Muscle of leg (tissue), 11 donors: ENCODE data around the gene PRKN. TPM values are rescaled to one million over a fixed set of nuclear protein-coding genes. Genes with fewer than 3 reads are reported as not detected.
A peak's percentile ranks its signal among the peaks of the same experiment; 100 is the strongest.
"Not testable (repeated sequence)": the region's sequence is repeated elsewhere in the genome, so short reads cannot be mapped to it uniquely, and the experiment has no call there.

Experiments used
- DNase-seq: peaks from one replicate; pipeline ENCODE4 v3.0.0; 2013
- H3K27ac ChIP-seq: one replicate; pipeline ENCODE4 v1.5.1; 2013; ENCODE audit warnings: mild to moderate bottlenecking, low read length, control low read depth
- H3K27me3 ChIP-seq: one replicate; pipeline ENCODE4 v1.6.1; 2013; ENCODE audit warnings: low read length; ENCODE audit not compliant: control insufficient read depth, insufficient read depth
- H3K36me3 ChIP-seq: one replicate; pipeline ENCODE4 v1.6.1; 2013; ENCODE audit warnings: low read length; ENCODE audit not compliant: control insufficient read depth, insufficient read depth
- H3K4me1 ChIP-seq: one replicate; pipeline ENCODE4 v1.6.1; 2013; ENCODE audit warnings: low read length; ENCODE audit not compliant: control insufficient read depth, insufficient read depth
- H3K4me3 ChIP-seq: one replicate; pipeline ENCODE4 v1.5.1; 2013; ENCODE audit warnings: low read length, control low read depth
- H3K9me3 ChIP-seq: replicated peaks from 2 replicates; pipeline ENCODE4 v1.6.1; 2013; ENCODE audit warnings: low read depth, low read length; ENCODE audit not compliant: control insufficient read depth
- WGBS: methylation state at CpG from one replicate; pipeline ENCODE4 v1.1.5; 2013; ENCODE audit warnings: missing lambda C conversion rate; ENCODE audit not compliant: insufficient coverage; 5-methylcytosine and 5-hydroxymethylcytosine counted together
- polyA plus RNA-seq, 8 donors: library from polyadenylated mRNA; unstranded; fragments of 120-200 nt; gene quantifications; one replicate each; pipeline versions ENCODE4 v1.2.1 to v1.2.3, GENCODE V29; 2013; ENCODE audit warnings: inconsistent platforms in 1 of 8, low replicate concordance in 1 of 8; ENCODE audit not compliant: insufficient read length in 8 of 8, insufficient read depth in 1 of 8
- total RNA-seq: library from RNA; stranded (reverse); fragments of 120-200 nt; gene quantifications from one replicate; pipeline ENCODE4 v1.2.4, GENCODE V29; 2013

PRKN gene
- total and polyA plus RNA-seq, 9 donors = 2.5 to 4.7 (median 3.9) TPM

GRCh38 chr6:162680871-162681270 is 46.7 kb downstream of the PRKN start:
- Histone ChIP-seq H3K4me1 (no peaks in the 10 kb centered on the region), H3K27ac (no peak overlapping the region), H3K9me3 (no peaks in the 10 kb centered on the region), H3K27me3 (no peaks in the 10 kb centered on the region), H3K36me3 (no peaks in the 10 kb centered on the region), H3K4me3 (no peak overlapping the region)
- DNase-seq = peak; percentile 66
- no CpG with 5 or more reads among the region's 4 CpGs for WGBS

- DNase-seq = no peak
- no peaks in the 10 kb centered on the region for H3K27me3 ChIP-seq
- no peaks in the 10 kb centered on the region for H3K36me3 ChIP-seq
- H3K4me3 ChIP-seq = no peak overlapping the region
- H3K4me1 ChIP-seq = no peaks in the 10 kb centered on the region
- no peak overlapping the region for H3K27ac ChIP-seq
- H3K9me3 ChIP-seq = no peaks in the 10 kb centered on the region
Observed at GRCh38 chr6:162680367-162680766, 47.2 kb downstream of the PRKN start.

GRCh38 chr6:162679681-162680080 is 47.9 kb downstream of the PRKN start:
- DNase-seq = peak; percentile 31

GRCh38 chr6:162678896-162679295 is 48.7 kb downstream of the PRKN start:
- H3K36me3 ChIP-seq, H3K4me3 ChIP-seq, H3K27me3 ChIP-seq, H3K4me1 ChIP-seq, H3K27ac ChIP-seq, H3K9me3 ChIP-seq, DNase-seq: not testable (repeated sequence)
- WGBS = 100% methylated on average over 1 of the region's 7 CpGs

More at GRCh38 chr6:162679681-162680080, 47.9 kb downstream of the PRKN start:
- Histone ChIP-seq H3K27ac (no peak overlapping the region), H3K4me1 (no peaks in the 10 kb centered on the region), H3K9me3 (no peaks in the 10 kb centered on the region), H3K36me3 (no peaks in the 10 kb centered on the region), H3K4me3 (no peak overlapping the region), H3K27me3 (no peaks in the 10 kb centered on the region)
- no CpG with 5 or more reads among the region's 1 CpG for WGBS

GRCh38 chr6:162675503-162675902 is 52.1 kb downstream of the PRKN start:
- no peaks in the 10 kb centered on the region for H3K27me3 ChIP-seq
- DNase-seq = no peak
- H3K4me1 ChIP-seq = no peaks in the 10 kb centered on the region
- H3K27ac ChIP-seq = no peak overlapping the region
- no peaks in the 10 kb centered on the region for H3K9me3 ChIP-seq
- no peaks in the 10 kb centered on the region for H3K36me3 ChIP-seq
- H3K4me3 ChIP-seq = no peak overlapping the region

GRCh38 chr6:162674452-162674851 is 53.1 kb downstream of the PRKN start:
- Histone ChIP-seq H3K4me1 (no peaks in the 10 kb centered on the region), H3K36me3 (no peaks in the 10 kb centered on the region), H3K27me3 (no peaks in the 10 kb centered on the region), H3K4me3 (no peak overlapping the region), H3K9me3 (no peaks in the 10 kb centered on the region), H3K27ac (no peak overlapping the region)
- no peak for DNase-seq
- WGBS = 83% methylated on average over 2 of the region's 3 CpGs

- Histone ChIP-seq H3K36me3 (no peaks in the 10 kb centered on the region), H3K4me3 (no peak overlapping the region), H3K9me3 (no peaks in the 10 kb centered on the region), H3K27me3 (no peaks in the 10 kb centered on the region), H3K27ac (no peak overlapping the region), H3K4me1 (no peaks in the 10 kb centered on the region)
- no peak for DNase-seq
- 95% methylated on average over 2 of the region's 4 CpGs for WGBS
Observed at GRCh38 chr6:162671580-162672165, 55.9 kb downstream of the PRKN start.

- H3K9me3 ChIP-seq = peaks cover 3% of the 10 kb centered on the region
- no peaks in the 10 kb centered on the region for H3K27me3 ChIP-seq
- WGBS = 100% methylated on average over 1 of the region's 3 CpGs
Observed at GRCh38 chr6:162670345-162670744, 57.2 kb downstream of the PRKN start.

GRCh38 chr6:162666246-162666645 is 61.3 kb downstream of the PRKN start:
- Histone ChIP-seq H3K4me3 (no peak overlapping the region), H3K9me3 (peaks cover 3% of the 10 kb centered on the region), H3K27ac (no peak overlapping the region), H3K36me3 (no peaks in the 10 kb centered on the region), H3K27me3 (no peaks in the 10 kb centered on the region), H3K4me1 (no peaks in the 10 kb centered on the region)
- no CpG with 5 or more reads among the region's 2 CpGs for WGBS
- peak; percentile 76 for DNase-seq

More at GRCh38 chr6:162670345-162670744, 57.2 kb downstream of the PRKN start:
- H3K27ac ChIP-seq = no peak overlapping the region
- no peak overlapping the region for H3K4me3 ChIP-seq
- no peaks in the 10 kb centered on the region for H3K36me3 ChIP-seq
- no peak for DNase-seq
- no peaks in the 10 kb centered on the region for H3K4me1 ChIP-seq

- H3K4me1 ChIP-seq = no peaks in the 10 kb centered on the region
- H3K27ac ChIP-seq = no peak overlapping the region
- H3K4me3 ChIP-seq = no peak overlapping the region
- no peaks in the 10 kb centered on the region for H3K9me3 ChIP-seq
- no CpG with 5 or more reads among the region's 2 CpGs for WGBS
- H3K27me3 ChIP-seq = no peaks in the 10 kb centered on the region
- no peaks in the 10 kb centered on the region for H3K36me3 ChIP-seq
- DNase-seq = no peak
Observed at GRCh38 chr6:162653808-162654207, 73.8 kb downstream of the PRKN start.

- DNase-seq = peak; percentile 55
- Histone ChIP-seq H3K4me1 (no peaks in the 10 kb centered on the region), H3K27ac (no peak overlapping the region), H3K4me3 (no peak overlapping the region), H3K36me3 (no peaks in the 10 kb centered on the region), H3K27me3 (no peaks in the 10 kb centered on the region), H3K9me3 (no peaks in the 10 kb centered on the region)
- no CpG with 5 or more reads among the region's 3 CpGs for WGBS
Observed at GRCh38 chr6:162651505-162651904, 76.1 kb downstream of the PRKN start.
